T-helper 2 cell treated with Interferon-gamma antibody and Interleukin-4, amounts not matched to agents 100 ng/mL and 5 ng/mL, for 36 hours (primary cell): ENCODE data around the gene OR52I2. TPM values are rescaled to one million over a fixed set of nuclear protein-coding genes. Genes with fewer than 3 reads are reported as not detected.

Source experiments
- intact Hi-C: fragments of 100-400 bp; cut with micrococcal nuclease; formaldehyde crosslinking; loops from one replicate; pipeline ENCODE4 v1.15.1; 2023
- total RNA-seq: library from RNA; stranded (reverse); gene quantifications from 2 replicates; pipeline ENCODE4 v1.2.3, GENCODE V29; 2022

The OR52I2 gene
- not detected in 2 replicates for total RNA-seq

GRCh38 chr11:4581443-4581842 lies at the start of gene OR52I2:
TSS of gene OR52I2 (plus strand) at chr11:4581743.
- intact Hi-C loops, result no loop called here

- intact Hi-C loops, result loop anchor here (1.0 kb wide), 1 partner anchor 352 kb away; no protein-coding TSS in a partner anchor
Measured at GRCh38 chr11:4539603-4540219, 41.8 kb upstream of the OR52I2 start.

GRCh38 chr11:4541071-4541470 lies 40.5 kb upstream of the OR52I2 start:
- intact Hi-C loops, result no loop called here

- intact Hi-C loops, result no loop called here
Measured at GRCh38 chr11:4543561-4543960, 38.0 kb upstream of the OR52I2 start.

- intact Hi-C loops, result no loop called here
Measured at GRCh38 chr11:4544891-4545290, 36.7 kb upstream of the OR52I2 start, which contains the start of gene OR52M1. TSS of gene OR52M1 (plus strand) at chr11:4545191. CDS start at chr11:4545191, 0 bp downstream.

GRCh38 chr11:4546878-4547277 lies 34.7 kb upstream of the OR52I2 start:
- intact Hi-C loops, result no loop called here

GRCh38 chr11:4547416-4547815 lies 34.1 kb upstream of the OR52I2 start:
- intact Hi-C loops, result no loop called here

- intact Hi-C loops, result no loop called here
Measured at GRCh38 chr11:4551346-4551979, 30.1 kb upstream of the OR52I2 start.

GRCh38 chr11:4559527-4560440 lies 21.8 kb upstream of the OR52I2 start:
- intact Hi-C loops, result no loop called here

- intact Hi-C loops, result no loop called here
Measured at GRCh38 chr11:4560467-4560866, 21.1 kb upstream of the OR52I2 start.

- intact Hi-C loops, result no loop called here
Measured at GRCh38 chr11:4565371-4565770, 16.2 kb upstream of the OR52I2 start.

- intact Hi-C loops, result no loop called here
Measured at GRCh38 chr11:4569075-4569474, 12.5 kb upstream of the OR52I2 start.

GRCh38 chr11:4576880-4577279 lies 4.7 kb upstream of the OR52I2 start:
- intact Hi-C loops, result no loop called here

GRCh38 chr11:4577761-4578160 lies 3.8 kb upstream of the OR52I2 start:
- intact Hi-C loops, result no loop called here

- intact Hi-C loops, result no loop called here
Measured at GRCh38 chr11:4578624-4579023, 2.9 kb upstream of the OR52I2 start.

- intact Hi-C loops, result no loop called here
Measured at GRCh38 chr11:4580124-4580523, 1.4 kb upstream of the OR52I2 start.

GRCh38 chr11:4589017-4589416 lies 7.5 kb downstream of the OR52I2 start:
- intact Hi-C loops, result no loop called here

GRCh38 chr11:4593739-4594138 lies 12.2 kb downstream of the OR52I2 start, which contains the start of gene OR52I1:
TSS of gene OR52I1 (plus strand) at chr11:4594039. CDS start at chr11:4594039, 0 bp downstream.
- intact Hi-C loops, result no loop called here

GRCh38 chr11:4605057-4605456 lies 23.5 kb downstream of the OR52I2 start:
- intact Hi-C loops, result loop anchor here (5.0 to 10.0 kb wide), 3 partner anchors 510 to 1717 kb away; partner anchors contain the start of genes CAVIN3, CNGA4, FHIP1B and RRM1

- intact Hi-C loops, result loop anchor here (5.0 to 10.0 kb wide), 3 partner anchors 512 to 1716 kb away; partner anchors contain the start of genes CAVIN3, CNGA4, FHIP1B and RRM1
Measured at GRCh38 chr11:4606231-4607015, 24.9 kb downstream of the OR52I2 start.

GRCh38 chr11:4607096-4607495 lies 25.6 kb downstream of the OR52I2 start:
- intact Hi-C loops, result loop anchor here (5.0 to 10.0 kb wide), 3 partner anchors 512 to 1715 kb away; partner anchors contain the start of genes CAVIN3, CNGA4, FHIP1B and RRM1
